ENCODE results near the gene CEBPZ.
A peak's percentile ranks its signal among the peaks of the same experiment; 100 is the strongest.
"Not testable (repeated sequence)": the region's sequence is repeated elsewhere in the genome, so short reads cannot be mapped to it uniquely, and the experiment has no call there.

CEBPZ gene

DNA sequence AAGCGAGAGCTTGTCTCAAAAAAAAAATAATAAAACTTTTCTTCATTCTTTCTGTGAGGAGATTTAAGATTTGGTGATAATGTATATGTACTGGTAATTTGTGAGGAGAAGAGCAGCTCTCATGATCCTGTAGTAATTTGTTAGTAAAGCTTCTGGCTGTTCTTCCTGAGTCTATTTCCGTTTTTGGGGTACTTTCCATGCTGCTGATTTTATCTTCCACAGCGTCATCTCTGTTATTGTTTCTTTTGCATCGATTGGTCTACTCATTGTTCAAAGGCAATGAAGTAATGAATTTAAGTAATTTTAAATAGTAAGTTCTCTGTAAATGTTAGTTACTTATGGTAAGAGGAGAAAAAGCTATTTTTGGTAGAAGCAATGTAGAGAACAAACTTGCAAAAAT is 12.0 kb upstream of the CEBPZ start:
- no peak overlapping the region for H3K4me3 ChIP-seq (ENCODE audit: control insufficient read depth, low read depth, low read length)
- DNase-seq (ENCODE audit: low read depth), result no peak
- TF ChIP-seq, protein P1, sequence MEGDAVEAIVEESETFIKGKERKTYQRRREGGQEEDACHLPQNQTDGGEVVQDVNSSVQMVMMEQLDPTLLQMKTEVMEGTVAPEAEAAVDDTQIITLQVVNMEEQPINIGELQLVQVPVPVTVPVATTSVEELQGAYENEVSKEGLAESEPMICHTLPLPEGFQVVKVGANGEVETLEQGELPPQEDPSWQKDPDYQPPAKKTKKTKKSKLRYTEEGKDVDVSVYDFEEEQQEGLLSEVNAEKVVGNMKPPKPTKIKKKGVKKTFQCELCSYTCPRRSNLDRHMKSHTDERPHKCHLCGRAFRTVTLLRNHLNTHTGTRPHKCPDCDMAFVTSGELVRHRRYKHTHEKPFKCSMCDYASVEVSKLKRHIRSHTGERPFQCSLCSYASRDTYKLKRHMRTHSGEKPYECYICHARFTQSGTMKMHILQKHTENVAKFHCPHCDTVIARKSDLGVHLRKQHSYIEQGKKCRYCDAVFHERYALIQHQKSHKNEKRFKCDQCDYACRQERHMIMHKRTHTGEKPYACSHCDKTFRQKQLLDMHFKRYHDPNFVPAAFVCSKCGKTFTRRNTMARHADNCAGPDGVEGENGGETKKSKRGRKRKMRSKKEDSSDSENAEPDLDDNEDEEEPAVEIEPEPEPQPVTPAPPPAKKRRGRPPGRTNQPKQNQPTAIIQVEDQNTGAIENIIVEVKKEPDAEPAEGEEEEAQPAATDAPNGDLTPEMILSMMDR (conservative IDR thresholded peaks at IDR 0.05; ENCODE audit: control insufficient read depth, insufficient read depth, low read depth, low read length), result no peak

DNA sequence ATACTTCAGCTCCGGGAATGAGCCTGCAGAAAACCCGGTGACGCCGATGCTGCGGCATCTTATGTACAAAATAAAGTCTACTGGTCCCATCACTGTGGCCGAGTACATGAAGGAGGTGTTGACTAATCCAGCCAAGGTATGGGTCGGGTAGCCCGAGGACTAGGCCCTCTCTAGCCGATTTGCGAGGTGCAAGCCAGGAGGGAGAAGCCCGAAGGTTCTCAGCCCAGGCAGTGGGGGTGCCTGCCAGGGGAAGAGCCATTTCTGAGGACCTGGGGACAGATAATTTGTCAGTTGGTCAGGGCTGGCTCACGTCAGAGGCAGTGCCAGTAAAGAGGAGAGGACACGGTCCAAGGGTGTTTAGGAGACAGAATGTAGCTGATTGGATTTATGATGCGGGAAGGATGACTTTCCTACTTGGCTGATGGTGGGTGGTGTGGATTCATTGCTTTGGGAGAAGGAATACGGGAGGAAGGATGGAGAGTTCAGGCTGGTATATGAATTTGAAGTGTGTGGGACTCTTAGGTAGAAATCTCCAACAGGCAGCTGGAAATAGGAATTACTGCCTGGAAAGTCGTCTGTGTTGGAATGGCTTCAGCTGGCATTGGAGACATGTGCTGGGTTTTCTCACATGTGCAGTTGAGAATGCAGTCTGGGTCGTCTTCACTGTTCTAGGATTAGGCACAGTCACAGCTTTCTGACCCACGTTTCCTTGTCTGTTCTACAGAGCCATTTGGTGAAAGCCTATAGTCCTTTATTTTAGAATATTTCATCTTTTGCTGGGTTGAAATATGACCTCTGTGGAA is 936 bp upstream of the CEBPZ start:
- H3K4me3 ChIP-seq (ENCODE audit: control insufficient read depth, low read depth, low read length), result peak overlapping the region; percentile 98
- peak; percentile 54 for DNase-seq (ENCODE audit: low read depth)

DNA sequence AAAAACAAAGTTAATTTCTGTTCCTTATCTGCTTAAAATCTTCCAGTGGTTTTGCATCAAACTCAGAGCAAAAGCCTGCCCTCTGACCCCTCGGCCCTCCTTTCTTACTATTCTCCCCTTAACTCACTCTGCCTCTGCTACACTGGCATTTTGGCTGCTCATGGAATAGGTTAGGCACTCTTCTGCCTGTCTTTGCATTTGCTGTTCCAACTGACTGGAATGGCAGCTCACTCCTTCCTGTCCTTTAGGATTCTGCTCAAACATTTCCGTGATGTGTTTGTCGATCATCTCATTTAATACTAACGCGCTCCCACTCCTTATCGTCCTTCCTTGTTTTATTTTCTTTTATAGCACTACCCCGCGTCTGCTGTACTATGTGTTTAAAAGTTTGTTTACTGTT is 815 bp downstream of the CEBPZ start:
- H3K4me3 ChIP-seq (ENCODE audit: control insufficient read depth, low read depth, low read length), result peak overlapping the region; percentile 98
- TF ChIP-seq, protein P1 (conservative IDR thresholded peaks at IDR 0.05; ENCODE audit: control insufficient read depth, insufficient read depth, low read depth, low read length), result no peak
- DNase-seq (ENCODE audit: low read depth), result peak; percentile 21

More for the DNA sequence above, 936 bp upstream of the CEBPZ start:
- TF ChIP-seq, protein P1 (conservative IDR thresholded peaks at IDR 0.05; ENCODE audit: control insufficient read depth, insufficient read depth, low read depth, low read length), result no peak

DNA sequence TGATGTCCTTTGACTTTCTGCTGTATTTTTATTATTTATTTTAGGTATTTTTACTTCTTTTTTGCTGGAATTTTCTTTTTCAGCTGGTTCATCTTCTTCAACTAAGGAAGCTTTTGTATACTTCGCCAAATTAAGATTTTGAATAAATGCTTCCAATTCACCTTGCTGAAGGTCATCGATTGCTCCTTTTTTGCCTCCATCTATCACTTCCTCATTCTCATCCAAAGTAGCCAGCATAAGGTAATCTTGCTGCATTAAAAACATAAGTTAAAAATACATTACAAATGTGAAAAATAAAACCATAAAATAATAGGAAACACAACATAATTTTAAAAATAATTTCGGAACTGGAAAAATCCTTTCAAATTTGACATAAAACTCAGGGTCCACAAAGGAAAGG is 2.6 kb downstream of the CEBPZ start:
- TF ChIP-seq, protein P1 (conservative IDR thresholded peaks at IDR 0.05; ENCODE audit: control insufficient read depth, insufficient read depth, low read depth, low read length), result no peak
- H3K4me3 ChIP-seq (ENCODE audit: control insufficient read depth, low read depth, low read length), result no peak overlapping the region
- no peak for DNase-seq (ENCODE audit: low read depth)

DNA sequence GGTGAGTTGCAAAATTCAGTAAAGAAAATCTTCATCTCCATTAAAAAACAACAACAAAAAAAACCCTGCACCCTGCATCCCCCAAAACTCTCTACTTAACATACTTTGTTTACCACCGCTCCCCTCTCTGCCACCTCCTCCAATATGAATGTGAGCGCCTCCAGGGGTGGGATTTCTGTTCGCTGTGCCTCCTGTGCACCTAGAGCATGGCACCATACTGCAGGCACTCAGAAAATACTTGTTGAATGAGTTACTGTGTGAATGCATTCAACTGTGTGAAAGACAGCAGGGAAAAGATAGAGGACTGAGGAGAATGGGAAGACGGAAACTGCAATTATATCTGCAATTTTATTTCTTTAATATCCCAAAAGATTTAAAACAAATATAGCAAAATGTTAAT is 4.5 kb downstream of the CEBPZ start:
- TF ChIP-seq, protein P1 (conservative IDR thresholded peaks at IDR 0.05; ENCODE audit: control insufficient read depth, insufficient read depth, low read depth, low read length), result no peak
- no peak overlapping the region for H3K4me3 ChIP-seq (ENCODE audit: control insufficient read depth, low read depth, low read length)
- DNase-seq (ENCODE audit: low read depth), result no peak

DNA sequence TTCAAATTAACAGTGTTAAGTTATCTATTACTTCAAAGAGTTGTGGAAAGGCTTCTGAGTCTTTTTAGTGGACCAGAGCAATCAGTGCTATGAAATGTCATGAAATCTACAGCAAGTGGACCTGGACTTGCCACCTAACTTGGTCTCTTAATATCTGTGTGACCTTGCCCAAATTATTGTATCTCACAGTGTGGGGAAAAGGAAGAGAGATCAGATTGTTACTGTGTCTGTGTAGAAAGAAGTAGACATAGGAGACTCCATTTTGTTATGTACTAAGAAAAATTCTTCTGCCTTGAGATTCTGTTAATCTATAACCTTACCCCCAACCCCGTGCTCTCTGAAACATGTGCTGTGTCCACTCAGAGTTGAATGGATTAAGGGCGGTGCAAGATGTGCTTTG is 6.3 kb downstream of the CEBPZ start:
- H3K4me3 ChIP-seq (ENCODE audit: control insufficient read depth, low read depth, low read length); DNase-seq (ENCODE audit: low read depth): not testable (repeated sequence)

DNA sequence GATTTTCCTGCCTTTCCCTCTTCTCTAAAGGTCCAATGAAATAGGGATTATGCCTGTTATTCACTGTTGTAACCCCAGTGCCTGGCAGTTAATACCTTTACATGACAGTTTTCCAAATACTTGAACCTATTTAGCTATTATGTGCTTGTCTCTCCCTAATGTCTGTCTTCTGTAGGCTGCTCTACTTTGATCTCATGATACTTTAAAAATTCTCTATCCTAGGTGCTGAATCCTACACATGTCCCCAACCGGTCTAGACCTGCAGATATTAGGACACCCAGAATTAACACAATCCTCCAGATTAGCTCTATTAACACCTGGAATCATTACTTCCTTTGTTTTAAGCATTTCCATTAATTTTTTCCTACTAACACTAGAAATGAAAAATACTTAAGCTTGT is 7.3 kb downstream of the CEBPZ start:
- no peak overlapping the region for H3K4me3 ChIP-seq (ENCODE audit: control insufficient read depth, low read depth, low read length)
- TF ChIP-seq, protein P1 (conservative IDR thresholded peaks at IDR 0.05; ENCODE audit: control insufficient read depth, insufficient read depth, low read depth, low read length), result no peak

More for the DNA sequence above, 7.3 kb downstream of the CEBPZ start:
- DNase-seq (ENCODE audit: low read depth), result no peak
